WERI-Rb-1 (cell line): ENCODE measurements around the gene CAMSAP1.

Experiments
- DNase-seq: peaks from one replicate; pipeline ENCODE4 v3.0.0-alpha.2; 2020
- H3K27ac ChIP-seq: fragments of 250-450 bp; sonication (Bioruptor Pico); 2 replicates; pipeline ENCODE4 v1.5.1; 2020; ENCODE audit warnings: mild to moderate bottlenecking, moderate library complexity
- H3K27me3 ChIP-seq: fragments of 250-450 bp; sonication (Bioruptor Pico); 2 replicates; pipeline ENCODE4 v1.5.1; 2021; ENCODE audit warnings: mild to moderate bottlenecking, low read depth, moderate library complexity; ENCODE audit not compliant: insufficient read depth, severe bottlenecking
- H3K36me3 ChIP-seq: fragments of 250-450 bp; sonication (Bioruptor Pico); 2 replicates; pipeline ENCODE4 v1.5.1; 2020; ENCODE audit warnings: mild to moderate bottlenecking, moderate library complexity
- H3K4me3 ChIP-seq: 2 replicates; pipeline ENCODE4 v1.5.1; 2011; ENCODE audit warnings: low read depth, mild to moderate bottlenecking, control low read depth, low read length
- H3K9me3 ChIP-seq: fragments of 250-450 bp; sonication (Bioruptor Pico); 2 replicates; pipeline ENCODE4 v1.5.1; 2021; ENCODE audit warnings: mild to moderate bottlenecking, moderate library complexity; ENCODE audit not compliant: severe bottlenecking
- CTCF ChIP-seq: IDR thresholded peaks from 2 replicates; pipeline ENCODE4 v1.5.1; 2011; ENCODE audit warnings: low read depth, mild to moderate bottlenecking, control low read depth, inconsistent platforms, low read length

The CAMSAP1 gene

DNA sequence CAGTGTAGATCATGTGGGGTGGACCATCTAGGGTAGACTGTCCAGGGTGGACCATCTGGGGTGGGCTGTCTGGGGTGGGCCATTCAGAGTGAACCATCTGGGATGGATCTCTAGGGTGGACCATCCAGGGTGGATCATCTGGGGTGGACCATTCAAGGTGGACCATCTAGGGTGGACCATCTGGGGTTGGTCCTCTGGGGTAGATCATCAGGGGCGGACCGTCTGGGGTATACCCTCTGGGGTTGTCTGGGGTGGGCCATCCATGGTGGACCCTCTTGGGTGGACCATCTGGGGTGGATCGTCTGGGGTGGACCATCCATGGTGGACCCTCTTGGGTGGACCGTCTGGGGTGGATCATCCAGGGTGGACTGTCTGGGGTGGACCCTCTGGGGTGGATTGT lies 141.1 kb downstream of the CAMSAP1 start:
- no peaks in the 10 kb centered on the region for H3K27me3 ChIP-seq
- peaks cover 18% of the 10 kb centered on the region for H3K9me3 ChIP-seq
- no peak overlapping the region for H3K4me3 ChIP-seq
- H3K36me3 ChIP-seq = no peaks in the 10 kb centered on the region
- DNase-seq = no peak
- no peak for TF ChIP-seq CTCF
- no peak overlapping the region for H3K27ac ChIP-seq

- no peak overlapping the region for H3K27ac ChIP-seq
- no peaks in the 10 kb centered on the region for H3K27me3 ChIP-seq
- H3K4me3 ChIP-seq = no peak overlapping the region
- H3K36me3 ChIP-seq = no peaks in the 10 kb centered on the region
- no peak for TF ChIP-seq CTCF
- peaks cover 18% of the 10 kb centered on the region for H3K9me3 ChIP-seq
- no peak for DNase-seq
Observed at GRCh38 chr9:135765416-135765815, 141.9 kb downstream of the CAMSAP1 start.

- H3K27me3 ChIP-seq = no peaks in the 10 kb centered on the region
- no peak for DNase-seq
Observed at GRCh38 chr9:135764731-135765130, 142.6 kb downstream of the CAMSAP1 start.

DNA sequence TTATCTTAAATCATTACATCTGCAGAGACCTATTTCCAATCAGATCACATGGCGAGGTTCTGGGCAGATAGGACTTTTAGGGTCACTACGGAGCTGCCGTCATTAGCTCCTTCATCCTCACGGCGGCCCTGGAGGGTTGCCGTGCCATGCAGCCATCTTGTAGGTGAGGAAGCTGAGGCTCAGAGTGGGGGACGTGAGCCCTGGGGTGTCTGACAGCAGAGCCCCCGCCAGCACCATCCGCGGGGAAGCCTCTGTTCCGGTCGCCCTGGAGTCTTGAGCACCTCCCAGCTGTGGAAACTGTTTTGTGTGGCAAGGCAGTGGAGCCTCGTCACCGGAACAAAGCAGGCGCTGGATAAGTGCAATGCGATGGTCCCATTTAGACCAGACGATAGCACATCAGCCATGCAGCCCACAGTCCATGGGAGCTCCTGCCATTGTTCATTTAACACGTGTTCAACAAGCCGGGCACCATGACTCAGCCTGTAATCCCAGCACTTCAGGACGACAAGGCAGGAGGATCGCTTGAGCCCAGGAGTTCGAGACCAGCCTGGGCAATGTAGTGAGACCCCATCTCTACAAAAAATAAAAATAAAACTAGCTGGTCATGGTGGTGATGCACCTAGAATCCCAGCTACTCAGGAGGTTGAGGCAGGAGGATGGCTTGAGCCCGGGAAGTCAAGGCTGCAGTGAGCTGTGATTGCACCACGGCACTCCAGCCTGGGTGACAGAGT lies 143.5 kb downstream of the CAMSAP1 start:
- Histone ChIP-seq H3K4me3 (no peak overlapping the region), H3K27ac (no peak overlapping the region), H3K27me3 (no peaks in the 10 kb centered on the region), H3K9me3 (peaks cover 18% of the 10 kb centered on the region), H3K36me3 (no peaks in the 10 kb centered on the region)
- TF ChIP-seq CTCF = no peak
- no peak for DNase-seq

More at GRCh38 chr9:135764731-135765130, 142.6 kb downstream of the CAMSAP1 start:
- Histone ChIP-seq H3K36me3 (no peaks in the 10 kb centered on the region), H3K27ac (no peak overlapping the region), H3K9me3 (peaks cover 18% of the 10 kb centered on the region), H3K4me3 (no peak overlapping the region)
- TF ChIP-seq CTCF = no peak

GRCh38 chr9:135762921-135763320 lies 144.4 kb downstream of the CAMSAP1 start:
- DNase-seq = no peak
- Histone ChIP-seq H3K4me3 (no peak overlapping the region), H3K27me3 (no peaks in the 10 kb centered on the region), H3K27ac (no peak overlapping the region), H3K36me3 (no peaks in the 10 kb centered on the region), H3K9me3 (peaks cover 18% of the 10 kb centered on the region)
- no peak for TF ChIP-seq CTCF

GRCh38 chr9:135761845-135762168 lies 145.5 kb downstream of the CAMSAP1 start:
- no peaks in the 10 kb centered on the region for H3K27me3 ChIP-seq
- H3K9me3 ChIP-seq = peaks cover 18% of the 10 kb centered on the region
- no peaks in the 10 kb centered on the region for H3K36me3 ChIP-seq
- TF ChIP-seq CTCF = no peak
- no peak overlapping the region for H3K4me3 ChIP-seq
- no peak overlapping the region for H3K27ac ChIP-seq
- DNase-seq = no peak
